NCI-H1694 (cell line): ENCODE data around the gene MCUB.

Experiments used
- DNase-seq: peaks from one replicate; lab custom pipeline; 2025; lab: John Stamatoyannopoulos, UW

MCUB gene

GRCh38 chr4:109729718-109730618, 169.9 kb downstream of the MCUB start, which contains the start of gene PLA2G12A:
Gene PLA2G12A, minus strand, starts transcription at chr4:109730070. Its CDS starts 261 bp downstream, at chr4:109729809.
- no peak for DNase-seq

- DNase-seq = no peak
Observed at GRCh38 chr4:109730619-109731545, 170.8 kb downstream of the MCUB start.

GRCh38 chr4:109733728-109734127, 173.7 kb downstream of the MCUB start:
- no peak for DNase-seq

GRCh38 chr4:109735566-109736365, 175.7 kb downstream of the MCUB start:
- no peak for DNase-seq
